Embryonic facial prominence (tissue), 1 donor: ENCODE measurements around the gene IPPK.
"Not testable (repeated sequence)": the region's sequence is repeated elsewhere in the genome, so short reads cannot be mapped to it uniquely, and the experiment has no call there.

Source experiments
- DNase-seq: peaks from one replicate; pipeline ENCODE4 v3.0.0-alpha.2; 2016; ENCODE audit errors: extremely low spot score

Gene IPPK

GRCh38 chr9:92638621-92639101 is 31.3 kb downstream of the IPPK start:
- DNase-seq = no peak

DNA sequence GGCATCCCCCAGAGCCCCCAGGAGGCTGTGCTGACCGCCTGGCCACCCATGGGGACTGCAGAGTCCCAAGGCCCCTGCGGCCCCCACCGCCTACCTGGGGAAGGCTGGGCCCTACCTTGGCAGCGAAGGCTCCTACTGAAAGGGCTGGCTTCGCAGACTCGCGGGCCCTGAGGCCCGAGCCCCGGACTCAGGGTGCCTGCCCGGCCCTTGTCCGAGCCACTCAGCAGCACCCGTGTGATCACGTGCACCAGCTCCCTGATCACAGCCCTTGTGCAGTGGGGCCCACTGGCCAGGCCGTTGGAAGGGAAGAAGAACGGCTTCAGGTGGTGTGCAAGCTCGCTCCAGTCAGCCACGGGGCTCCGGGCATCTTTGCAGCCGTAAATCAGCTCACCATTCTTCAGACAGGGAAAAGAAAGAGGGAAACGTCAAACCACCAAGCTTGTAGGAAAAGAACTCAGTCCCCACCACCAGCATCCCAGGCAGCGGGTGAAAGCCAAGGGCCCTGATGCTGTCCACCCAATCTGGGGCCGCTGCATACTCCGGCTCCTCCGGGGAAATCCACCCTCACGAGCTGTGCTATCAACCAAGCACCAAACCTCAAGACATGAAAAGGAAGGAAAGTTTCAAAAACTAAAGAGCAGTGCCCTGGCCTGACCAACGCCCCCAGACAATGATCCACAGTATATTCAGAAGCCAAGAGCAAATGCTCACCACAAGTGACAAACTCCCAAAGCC is 31.9 kb downstream of the IPPK start:
- DNase-seq = no peak

GRCh38 chr9:92637326-92637725 is 32.6 kb downstream of the IPPK start:
- DNase-seq = no peak

DNA sequence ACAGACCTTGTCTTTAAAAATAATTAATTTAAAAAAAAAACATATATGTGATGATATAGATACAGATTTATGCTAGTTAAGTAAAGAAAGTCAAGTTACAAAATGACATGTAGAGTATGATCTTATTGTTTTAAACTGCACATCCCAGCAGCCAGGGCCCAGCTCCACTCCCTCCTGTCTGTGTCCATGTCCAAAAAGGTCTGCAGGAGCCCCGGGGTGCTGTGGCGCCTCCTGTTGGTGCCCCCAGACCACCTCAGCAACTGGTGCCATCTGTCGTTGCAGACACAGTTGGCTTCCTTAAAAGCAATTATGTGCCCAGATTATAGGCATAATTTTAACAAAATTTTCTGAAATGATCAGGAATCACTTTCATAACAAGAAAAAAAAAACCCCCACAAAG is 33.3 kb downstream of the IPPK start:
- DNase-seq = no peak

- no peak for DNase-seq
These were observed 34.2 kb downstream of the IPPK start for GRCh38 chr9:92635760-92636159.

- no peak for DNase-seq
These were observed 35.0 kb downstream of the IPPK start for GRCh38 chr9:92634712-92635605.

DNA sequence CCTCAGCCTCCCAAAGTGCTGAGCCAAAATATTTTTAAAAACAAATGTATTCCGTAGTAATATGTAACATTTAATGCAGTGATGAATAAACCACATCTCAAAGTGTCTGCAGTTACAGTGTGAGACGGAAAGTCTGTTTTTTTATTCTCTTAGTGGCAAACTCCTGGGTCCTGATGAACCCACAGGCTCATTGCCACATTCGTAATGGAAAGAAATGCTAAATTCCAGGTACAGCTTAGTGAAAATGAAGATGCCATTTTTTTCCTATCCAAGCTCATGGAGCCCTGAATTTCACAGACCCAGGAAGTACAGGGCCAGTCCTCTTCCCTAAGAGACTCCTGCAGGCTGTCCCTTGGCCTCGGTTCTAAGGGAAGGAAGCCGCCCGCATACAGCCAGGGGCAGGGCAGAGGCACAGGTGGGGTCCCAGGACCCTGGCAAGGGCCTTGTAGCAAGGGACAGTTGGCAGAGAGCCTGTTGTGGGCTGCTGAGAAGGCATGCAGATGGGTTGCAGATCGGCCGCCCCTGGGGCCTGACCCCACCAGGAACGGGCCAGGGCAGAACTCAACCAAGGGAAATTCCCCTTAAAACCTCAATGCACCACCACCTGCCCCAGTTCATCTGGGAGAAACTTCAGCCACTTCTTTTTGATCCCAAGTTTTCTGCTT is 36.2 kb downstream of the IPPK start:
- no peak for DNase-seq

GRCh38 chr9:92632641-92633040 is 37.3 kb downstream of the IPPK start:
- DNase-seq = no peak

DNA sequence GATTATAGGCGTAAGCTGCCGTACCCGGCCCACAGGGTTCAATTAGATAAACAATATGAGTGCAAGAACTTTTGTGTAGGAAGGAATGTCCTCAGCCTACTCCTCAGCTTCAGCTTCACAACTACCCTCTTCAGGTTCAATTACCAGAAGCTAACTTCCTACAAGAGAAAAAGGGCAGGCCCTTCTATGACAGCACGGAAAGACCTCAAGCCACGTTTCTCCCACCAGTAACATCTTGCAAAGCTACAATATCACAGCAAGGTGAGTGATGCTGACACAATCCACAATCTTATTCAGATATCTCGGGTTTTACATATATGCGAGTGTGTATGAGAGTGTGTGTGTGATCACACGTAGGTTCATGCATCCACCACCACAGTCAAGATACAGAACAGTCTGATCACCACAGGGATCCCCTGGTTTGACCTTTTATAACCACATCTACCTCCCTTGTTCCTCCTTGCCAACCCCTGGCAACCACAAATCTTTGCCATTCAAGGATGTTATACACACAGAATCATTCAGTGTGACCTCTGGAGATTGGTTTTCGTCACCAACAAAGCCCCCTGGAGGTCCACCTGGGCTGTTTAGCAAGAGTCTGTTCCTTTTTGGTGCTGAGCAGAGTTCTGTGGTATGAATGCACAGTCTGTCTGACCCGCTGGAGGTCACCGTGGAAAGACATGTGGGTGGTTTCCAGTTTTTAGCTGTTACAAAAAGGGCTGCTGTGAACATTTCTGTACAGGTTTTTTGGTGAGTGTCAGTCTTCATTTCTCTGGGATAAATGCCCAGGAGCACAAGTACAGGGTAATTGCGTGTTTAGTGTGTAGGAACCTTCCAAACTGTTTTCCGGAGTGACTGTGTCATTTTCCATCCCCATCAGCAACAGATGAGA is 38.2 kb downstream of the IPPK start:
- no peak for DNase-seq

DNA sequence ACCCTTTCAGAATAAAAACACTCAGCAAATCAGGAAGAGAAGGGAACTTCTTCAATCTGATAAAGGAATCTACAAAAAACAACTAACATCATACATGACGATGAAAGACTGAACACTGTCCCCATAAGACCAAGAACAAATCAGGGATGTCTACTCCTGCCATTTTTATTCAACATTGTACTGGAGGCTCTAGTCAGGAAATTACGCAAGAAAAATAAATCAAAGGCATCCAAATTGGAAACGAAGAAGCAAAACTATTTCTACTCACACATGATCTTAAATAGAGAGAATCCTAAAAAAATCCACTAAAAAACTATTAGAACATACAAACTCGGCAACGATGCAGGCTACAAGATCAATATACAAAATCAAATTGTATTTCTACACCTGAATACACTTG is 42.3 kb downstream of the IPPK start:
- DNase-seq = no peak

DNA sequence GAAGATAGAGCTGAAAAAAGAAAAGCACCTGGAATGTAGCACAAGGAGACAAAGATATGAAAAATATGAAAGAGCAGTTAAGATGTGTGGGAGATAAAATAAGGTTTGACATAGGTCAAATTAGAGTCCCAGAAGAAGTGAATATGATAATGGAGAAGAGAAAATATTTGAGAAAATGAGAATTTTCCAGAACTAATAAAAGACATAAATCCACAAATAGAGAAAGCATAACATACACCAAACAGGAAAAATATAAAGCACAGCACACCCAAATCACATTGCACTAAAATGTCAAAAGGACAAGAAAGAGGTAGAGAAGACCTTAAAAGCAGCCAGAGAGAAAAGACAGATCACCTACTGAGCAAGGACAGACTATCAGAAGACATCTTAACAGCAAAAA is 43.4 kb downstream of the IPPK start:
- DNase-seq = no peak

- DNase-seq = not testable (repeated sequence)
These were observed 46.0 kb downstream of the IPPK start for GRCh38 chr9:92623936-92624335.

GRCh38 chr9:92620845-92621244 is 49.1 kb downstream of the IPPK start:
- no peak for DNase-seq

GRCh38 chr9:92619601-92620300 is 50.2 kb downstream of the IPPK start:
- no peak for DNase-seq

- DNase-seq = no peak
These were observed 51.2 kb downstream of the IPPK start for GRCh38 chr9:92618633-92619225.

DNA sequence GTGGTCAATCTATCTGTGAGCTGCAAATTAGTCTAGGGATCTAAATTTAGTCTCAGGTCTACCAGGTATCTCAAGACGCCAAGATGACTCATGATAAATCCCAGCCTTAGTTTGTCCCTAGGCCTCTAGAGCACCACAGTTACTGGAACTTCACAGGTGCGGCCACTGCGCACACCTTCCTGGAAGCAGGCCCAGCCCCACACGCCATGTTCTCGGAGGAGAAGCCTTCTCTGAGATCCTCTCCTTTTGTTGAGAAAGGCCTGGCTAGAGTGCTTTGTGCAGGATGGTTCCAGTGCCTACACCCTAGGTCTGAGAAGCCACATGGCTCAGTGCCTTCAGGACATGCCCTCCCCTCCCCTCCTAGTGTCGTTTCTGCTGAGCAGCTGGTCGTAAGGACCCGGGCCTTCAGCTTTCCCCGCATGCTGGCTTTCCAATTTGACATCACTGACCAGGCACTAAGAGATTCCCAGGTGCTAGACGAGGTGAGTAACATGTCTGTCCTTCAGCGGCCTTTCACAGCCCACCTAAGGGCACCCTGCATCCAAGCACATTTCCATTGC is 51.9 kb downstream of the IPPK start:
- DNase-seq = no peak

DNA sequence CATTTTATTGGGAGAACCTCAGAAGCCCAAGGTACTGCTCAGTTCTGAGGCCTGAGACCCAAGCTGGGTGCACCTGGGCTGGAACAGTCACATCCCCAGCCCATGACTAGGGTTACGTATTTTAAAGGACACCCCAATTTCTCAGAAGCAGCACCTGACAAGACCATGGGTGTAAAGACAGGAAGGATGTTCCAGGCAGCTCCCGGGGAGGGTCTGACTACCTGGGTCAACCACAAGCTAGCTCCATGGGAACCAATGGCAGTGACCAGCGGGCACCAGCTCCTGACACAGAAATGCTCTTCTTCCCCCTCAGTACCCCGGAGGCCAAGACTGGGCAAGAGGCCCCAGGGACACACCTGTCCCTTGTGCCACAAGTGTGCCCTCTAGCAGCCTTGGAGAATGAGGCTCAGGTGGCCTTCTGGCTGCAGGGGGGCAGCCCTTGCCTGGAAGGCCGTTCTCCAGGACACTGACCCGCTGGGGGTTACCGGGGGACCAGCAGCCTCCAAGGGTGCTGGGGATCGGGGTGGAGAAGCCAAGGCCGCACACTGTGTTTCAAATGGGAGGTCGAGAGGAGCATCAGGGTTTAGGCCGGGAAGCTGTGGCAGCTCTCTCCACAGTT is 52.6 kb downstream of the IPPK start:
- no peak for DNase-seq

DNA sequence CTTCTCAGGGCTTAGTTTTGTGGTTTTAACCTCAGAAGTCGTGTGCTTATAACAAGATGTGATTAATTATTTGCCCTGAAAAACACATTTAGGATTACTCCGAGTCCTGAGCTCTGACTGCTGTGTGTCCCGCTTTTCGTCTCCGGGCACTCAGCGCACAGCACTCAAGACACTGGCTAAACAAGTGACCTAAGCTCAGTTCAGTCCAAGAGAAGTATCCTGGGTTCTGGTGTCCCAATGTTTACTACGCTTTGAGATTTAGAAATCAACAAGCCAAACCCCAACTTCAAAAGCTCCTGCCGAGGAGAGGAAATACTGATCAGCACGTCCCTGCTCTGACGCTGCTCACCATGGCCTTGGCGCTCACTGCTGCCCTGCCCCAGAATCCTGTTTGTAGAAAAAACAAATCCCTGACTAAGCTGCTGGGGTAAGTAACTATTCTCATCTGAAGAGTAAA is 53.2 kb downstream of the IPPK start:
- no peak for DNase-seq

GRCh38 chr9:92616199-92616641 is 53.7 kb downstream of the IPPK start:
- DNase-seq = no peak
